ENCODE measurements around the gene BARX1. TPM values are rescaled to one million over a fixed set of nuclear protein-coding genes. Genes with fewer than 3 reads are reported as not detected.

BARX1 gene
- total RNA-seq, 1 experiment from 2014 or later, result 8.9 TPM

DNA sequence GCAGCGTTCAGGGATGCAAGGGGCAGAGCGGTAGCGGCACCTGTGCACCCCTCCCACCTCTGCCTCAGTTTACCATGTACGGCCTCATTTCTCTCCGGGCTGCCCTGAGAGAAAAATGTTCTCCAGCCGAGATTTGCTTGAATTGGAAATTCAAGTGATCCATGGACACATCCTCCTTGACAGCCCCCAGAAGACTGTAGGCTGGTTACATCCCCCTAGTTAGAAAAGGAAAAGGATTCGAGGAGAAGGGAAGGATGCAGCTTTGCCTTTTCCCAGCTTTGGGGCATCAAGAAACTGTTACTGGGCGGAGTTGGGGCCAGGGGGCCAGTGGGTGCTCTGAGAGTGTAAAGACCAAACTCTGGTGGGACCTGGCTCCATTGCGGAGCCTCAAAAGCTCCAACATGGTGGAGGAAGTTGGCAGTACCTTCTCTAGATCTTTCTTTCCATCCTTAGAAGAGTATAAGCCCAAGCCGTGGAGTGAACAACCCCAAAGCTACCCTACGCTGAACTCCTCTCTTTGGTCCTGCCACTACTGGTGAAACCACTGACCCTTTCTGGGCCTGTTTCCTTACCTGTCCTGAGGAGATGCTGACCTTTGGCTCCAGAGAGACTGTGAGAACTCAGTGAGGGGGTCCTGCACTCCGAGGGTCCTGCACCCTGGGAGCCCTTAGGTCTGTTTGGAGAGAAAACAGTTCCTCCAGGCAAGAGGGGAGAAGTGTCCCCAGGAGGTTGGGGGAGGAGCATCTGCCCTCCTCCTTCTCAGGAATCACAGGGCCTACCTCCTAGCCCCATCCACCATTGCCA is 1.0 kb upstream of the BARX1 start:
- peaks cover 9% of the 10 kb centered on the region for H3K36me3 Mint-ChIP-seq
- POLR2A ChIA-PET, result interaction anchor here (0.6 kb wide), 1 partner anchor 9 kb away, joined by 3 read pairs; no protein-coding TSS in a partner anchor
- no peak overlapping the region for H3K27ac Mint-ChIP-seq

GRCh38 chr9:93954434-93955061 is 607 bp downstream of the BARX1 start:
- no peak for TF ChIP-seq E2F4 (CRISPR knock-in tag; IDR thresholded peaks at IDR 0.05; ENCODE audit: borderline replicate concordance, low read depth)
- ATAC-seq (no peak; the same call in 1 of the 2 replicates), DNase-seq (ENCODE audit: low spot score) (peak; percentile 46)

More for the DNA sequence above, 1.0 kb upstream of the BARX1 start:
- ATAC-seq (no peak), DNase-seq (ENCODE audit: low spot score) (no peak)
- H3K9me3 Mint-ChIP-seq, result no peaks in the 10 kb centered on the region
- H3K4me1 Mint-ChIP-seq, result peaks cover 53% of the 10 kb centered on the region
- TF ChIP-seq MXD4 (CRISPR knock-in tag; IDR thresholded peaks at IDR 0.05; ENCODE audit: borderline replicate concordance), result no peak
- TF ChIP-seq ZMAT4 (CRISPR knock-in tag; IDR thresholded peaks at IDR 0.05), result no peak
- no peak for TF ChIP-seq CTCF (IDR thresholded peaks at IDR 0.05)
- TF ChIP-seq, protein P1, sequence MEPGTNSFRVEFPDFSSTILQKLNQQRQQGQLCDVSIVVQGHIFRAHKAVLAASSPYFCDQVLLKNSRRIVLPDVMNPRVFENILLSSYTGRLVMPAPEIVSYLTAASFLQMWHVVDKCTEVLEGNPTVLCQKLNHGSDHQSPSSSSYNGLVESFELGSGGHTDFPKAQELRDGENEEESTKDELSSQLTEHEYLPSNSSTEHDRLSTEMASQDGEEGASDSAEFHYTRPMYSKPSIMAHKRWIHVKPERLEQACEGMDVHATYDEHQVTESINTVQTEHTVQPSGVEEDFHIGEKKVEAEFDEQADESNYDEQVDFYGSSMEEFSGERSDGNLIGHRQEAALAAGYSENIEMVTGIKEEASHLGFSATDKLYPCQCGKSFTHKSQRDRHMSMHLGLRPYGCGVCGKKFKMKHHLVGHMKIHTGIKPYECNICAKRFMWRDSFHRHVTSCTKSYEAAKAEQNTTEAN (CRISPR knock-in tag; IDR thresholded peaks at IDR 0.05), result no peak
- TF ChIP-seq RORB (CRISPR knock-in tag; IDR thresholded peaks at IDR 0.05), result no peak
- no peak for TF ChIP-seq ZNF263 (CRISPR knock-in tag; IDR thresholded peaks at IDR 0.05; ENCODE audit: low read depth)
- H3K4me3 Mint-ChIP-seq, result peak overlapping the region; percentile 83
- CTCF ChIA-PET, result interaction anchor here (0.5 to 1.5 kb wide), 5 partner anchors 9 to 257 kb away, joined by 3 to 6 read pairs (median 3); no protein-coding TSS in a partner anchor
- H3K27me3 Mint-ChIP-seq (ENCODE audit: low read depth), result peaks cover 95% of the 10 kb centered on the region

DNA sequence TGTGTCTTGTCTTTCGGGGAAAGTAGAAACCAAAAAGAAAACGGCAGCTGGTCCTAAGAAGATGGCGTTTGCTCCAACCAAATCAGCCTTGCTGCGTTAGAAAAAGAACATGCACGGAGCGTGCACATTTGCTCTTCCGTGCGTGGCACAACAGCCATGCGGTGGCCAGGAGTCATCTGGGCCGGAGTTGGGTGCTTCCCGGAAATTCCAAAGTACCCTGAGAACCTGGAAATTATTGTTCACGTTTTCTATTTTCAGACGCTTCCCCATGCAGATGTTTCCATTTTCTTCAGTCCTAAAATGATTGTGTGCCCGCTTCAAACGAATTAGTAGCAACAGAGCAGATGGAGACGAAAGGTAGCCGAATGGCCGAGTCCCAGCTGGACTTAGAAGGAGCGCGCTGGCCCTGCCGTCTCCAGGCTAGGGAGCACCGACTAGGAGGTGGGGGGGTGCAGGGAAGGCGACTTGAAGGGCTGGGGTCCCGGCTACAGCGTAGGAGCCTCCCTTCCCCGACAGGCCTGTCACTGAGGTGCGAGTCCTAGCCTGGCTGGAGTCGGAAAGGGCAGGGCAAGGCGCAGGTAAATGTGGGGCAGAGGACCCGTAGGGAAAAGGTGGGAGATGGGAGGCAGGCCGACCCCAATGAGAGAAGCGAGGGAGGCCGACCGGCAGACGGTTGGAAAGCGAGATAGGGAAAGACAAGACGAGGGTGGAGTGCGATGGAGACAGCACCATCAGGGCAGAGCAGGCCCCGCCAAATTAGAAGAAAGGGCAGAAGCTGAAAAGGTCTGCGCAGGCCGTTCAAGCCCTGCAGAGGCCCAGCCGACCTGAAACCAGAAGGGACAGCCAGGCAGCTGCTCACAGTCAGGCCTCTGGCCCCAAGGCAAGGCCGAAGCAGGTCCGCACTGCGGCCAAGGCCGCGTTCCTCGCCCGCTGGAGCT is 1.4 kb downstream of the BARX1 start:
- H3K4me1 Mint-ChIP-seq, result peaks cover 57% of the 10 kb centered on the region
- peak overlapping the region; percentile 70 for H3K4me3 Mint-ChIP-seq
- DNase-seq (ENCODE audit: low spot score) (peak; percentile 36), ATAC-seq (no peak)
- CTCF ChIA-PET, result interaction anchor here (0.9 to 12.9 kb wide), 6 partner anchors 10 to 134 kb away, joined by 3 to 157 read pairs (median 5); no protein-coding TSS in a partner anchor
- no peaks in the 10 kb centered on the region for H3K9me3 Mint-ChIP-seq
- H3K27me3 Mint-ChIP-seq (ENCODE audit: low read depth), result peaks cover 93% of the 10 kb centered on the region
- H3K36me3 Mint-ChIP-seq, result peaks cover 9% of the 10 kb centered on the region
- H3K27ac Mint-ChIP-seq, result no peak overlapping the region
- POLR2A ChIA-PET, result interaction anchor here (0.6 to 1.2 kb wide), 2 partner anchors 185 to 352 kb away, joined by 3 read pairs; no protein-coding TSS in a partner anchor
- TF ChIP-seq ZNF138 (CRISPR knock-in tag; conservative IDR thresholded peaks at IDR 0.05) (no peak), USF1 (CRISPR knock-in tag; IDR thresholded peaks at IDR 0.05) (no peak), NFE2L1 (CRISPR knock-in tag; IDR thresholded peaks at IDR 0.05) (no peak)
- TF ChIP-seq, protein P2, sequence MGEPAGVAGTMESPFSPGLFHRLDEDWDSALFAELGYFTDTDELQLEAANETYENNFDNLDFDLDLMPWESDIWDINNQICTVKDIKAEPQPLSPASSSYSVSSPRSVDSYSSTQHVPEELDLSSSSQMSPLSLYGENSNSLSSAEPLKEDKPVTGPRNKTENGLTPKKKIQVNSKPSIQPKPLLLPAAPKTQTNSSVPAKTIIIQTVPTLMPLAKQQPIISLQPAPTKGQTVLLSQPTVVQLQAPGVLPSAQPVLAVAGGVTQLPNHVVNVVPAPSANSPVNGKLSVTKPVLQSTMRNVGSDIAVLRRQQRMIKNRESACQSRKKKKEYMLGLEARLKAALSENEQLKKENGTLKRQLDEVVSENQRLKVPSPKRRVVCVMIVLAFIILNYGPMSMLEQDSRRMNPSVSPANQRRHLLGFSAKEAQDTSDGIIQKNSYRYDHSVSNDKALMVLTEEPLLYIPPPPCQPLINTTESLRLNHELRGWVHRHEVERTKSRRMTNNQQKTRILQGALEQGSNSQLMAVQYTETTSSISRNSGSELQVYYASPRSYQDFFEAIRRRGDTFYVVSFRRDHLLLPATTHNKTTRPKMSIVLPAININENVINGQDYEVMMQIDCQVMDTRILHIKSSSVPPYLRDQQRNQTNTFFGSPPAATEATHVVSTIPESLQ (CRISPR knock-in tag; IDR thresholded peaks at IDR 0.05), result no peak
- TF ChIP-seq, protein P3, sequence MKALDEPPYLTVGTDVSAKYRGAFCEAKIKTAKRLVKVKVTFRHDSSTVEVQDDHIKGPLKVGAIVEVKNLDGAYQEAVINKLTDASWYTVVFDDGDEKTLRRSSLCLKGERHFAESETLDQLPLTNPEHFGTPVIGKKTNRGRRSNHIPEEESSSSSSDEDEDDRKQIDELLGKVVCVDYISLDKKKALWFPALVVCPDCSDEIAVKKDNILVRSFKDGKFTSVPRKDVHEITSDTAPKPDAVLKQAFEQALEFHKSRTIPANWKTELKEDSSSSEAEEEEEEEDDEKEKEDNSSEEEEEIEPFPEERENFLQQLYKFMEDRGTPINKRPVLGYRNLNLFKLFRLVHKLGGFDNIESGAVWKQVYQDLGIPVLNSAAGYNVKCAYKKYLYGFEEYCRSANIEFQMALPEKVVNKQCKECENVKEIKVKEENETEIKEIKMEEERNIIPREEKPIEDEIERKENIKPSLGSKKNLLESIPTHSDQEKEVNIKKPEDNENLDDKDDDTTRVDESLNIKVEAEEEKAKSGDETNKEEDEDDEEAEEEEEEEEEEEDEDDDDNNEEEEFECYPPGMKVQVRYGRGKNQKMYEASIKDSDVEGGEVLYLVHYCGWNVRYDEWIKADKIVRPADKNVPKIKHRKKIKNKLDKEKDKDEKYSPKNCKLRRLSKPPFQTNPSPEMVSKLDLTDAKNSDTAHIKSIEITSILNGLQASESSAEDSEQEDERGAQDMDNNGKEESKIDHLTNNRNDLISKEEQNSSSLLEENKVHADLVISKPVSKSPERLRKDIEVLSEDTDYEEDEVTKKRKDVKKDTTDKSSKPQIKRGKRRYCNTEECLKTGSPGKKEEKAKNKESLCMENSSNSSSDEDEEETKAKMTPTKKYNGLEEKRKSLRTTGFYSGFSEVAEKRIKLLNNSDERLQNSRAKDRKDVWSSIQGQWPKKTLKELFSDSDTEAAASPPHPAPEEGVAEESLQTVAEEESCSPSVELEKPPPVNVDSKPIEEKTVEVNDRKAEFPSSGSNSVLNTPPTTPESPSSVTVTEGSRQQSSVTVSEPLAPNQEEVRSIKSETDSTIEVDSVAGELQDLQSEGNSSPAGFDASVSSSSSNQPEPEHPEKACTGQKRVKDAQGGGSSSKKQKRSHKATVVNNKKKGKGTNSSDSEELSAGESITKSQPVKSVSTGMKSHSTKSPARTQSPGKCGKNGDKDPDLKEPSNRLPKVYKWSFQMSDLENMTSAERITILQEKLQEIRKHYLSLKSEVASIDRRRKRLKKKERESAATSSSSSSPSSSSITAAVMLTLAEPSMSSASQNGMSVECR (CRISPR knock-in tag; IDR thresholded peaks at IDR 0.05; ENCODE audit: borderline replicate concordance), result no peak

More at GRCh38 chr9:93954434-93955061, 607 bp downstream of the BARX1 start:
- POLR2A ChIA-PET, result interaction anchor here (0.6 kb wide), 1 partner anchor 351 kb away, joined by 3 read pairs; no protein-coding TSS in a partner anchor
- Mint-ChIP-seq H3K27ac (no peak overlapping the region), H3K9me3 (no peaks in the 10 kb centered on the region), H3K4me1 (peaks cover 58% of the 10 kb centered on the region), H3K4me3 (peak overlapping the region; percentile 40), H3K27me3 (ENCODE audit: low read depth) (peaks cover 93% of the 10 kb centered on the region), H3K36me3 (peaks cover 9% of the 10 kb centered on the region)
- CTCF ChIA-PET, result interaction anchor here (0.8 to 12.9 kb wide), 8 partner anchors 11 to 259 kb away, joined by 3 to 157 read pairs (median 5); no protein-coding TSS in a partner anchor

Data from WTC11 (cell line).